Erythroblast (primary cell): ENCODE results near the gene FAM228A.

ENCODE experiments used
- GATA1 ChIP-seq: IDR thresholded peaks from 2 replicates; pipeline ENCODE4 v1.6.1; 2011; ENCODE audit warnings: low read depth, mild to moderate bottlenecking, control low read depth, low read length, moderate library complexity
- POLR2A ChIP-seq: IDR thresholded peaks from 2 replicates; pipeline ENCODE4 v1.6.1; 2011; ENCODE audit warnings: mild to moderate bottlenecking, low read length

DNA sequence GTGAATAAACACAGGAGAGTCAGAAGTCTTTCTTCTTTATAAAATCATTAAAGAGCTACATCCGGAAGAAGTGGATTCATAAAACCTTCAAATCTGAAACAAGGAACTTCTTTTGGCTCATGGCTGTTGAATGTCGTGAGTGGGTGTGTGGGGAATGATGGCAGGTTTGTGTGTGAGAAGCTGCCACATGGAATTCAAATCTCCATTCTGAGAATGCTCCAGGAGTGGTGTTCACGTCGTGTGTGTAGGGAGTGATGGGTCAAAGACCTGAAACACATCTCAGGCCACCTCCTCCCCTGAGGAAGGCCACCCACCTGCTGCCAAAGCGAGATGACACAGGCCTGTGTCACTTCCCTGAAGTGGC is 28.9 kb downstream of the FAM228A start:
- no peak for TF ChIP-seq POLR2A
- no peak for TF ChIP-seq GATA1
